22Rv1 (cell line): Measurements from ENCODE around the gene RRP12.

Experiments
- ZFX ChIP-seq: fragments of 450-650 bp; IDR thresholded peaks from 2 replicates; pipeline ENCODE4 v1.6.1; 2017; ENCODE audit warnings: antibody characterized with exemption, borderline replicate concordance
- TF ChIP-seq, protein P1 (sequence below): fragments of 450-650 bp; IDR thresholded peaks from 2 replicates; pipeline ENCODE4 v1.5.1; 2017; ENCODE audit warnings: mild to moderate bottlenecking

DNA sequence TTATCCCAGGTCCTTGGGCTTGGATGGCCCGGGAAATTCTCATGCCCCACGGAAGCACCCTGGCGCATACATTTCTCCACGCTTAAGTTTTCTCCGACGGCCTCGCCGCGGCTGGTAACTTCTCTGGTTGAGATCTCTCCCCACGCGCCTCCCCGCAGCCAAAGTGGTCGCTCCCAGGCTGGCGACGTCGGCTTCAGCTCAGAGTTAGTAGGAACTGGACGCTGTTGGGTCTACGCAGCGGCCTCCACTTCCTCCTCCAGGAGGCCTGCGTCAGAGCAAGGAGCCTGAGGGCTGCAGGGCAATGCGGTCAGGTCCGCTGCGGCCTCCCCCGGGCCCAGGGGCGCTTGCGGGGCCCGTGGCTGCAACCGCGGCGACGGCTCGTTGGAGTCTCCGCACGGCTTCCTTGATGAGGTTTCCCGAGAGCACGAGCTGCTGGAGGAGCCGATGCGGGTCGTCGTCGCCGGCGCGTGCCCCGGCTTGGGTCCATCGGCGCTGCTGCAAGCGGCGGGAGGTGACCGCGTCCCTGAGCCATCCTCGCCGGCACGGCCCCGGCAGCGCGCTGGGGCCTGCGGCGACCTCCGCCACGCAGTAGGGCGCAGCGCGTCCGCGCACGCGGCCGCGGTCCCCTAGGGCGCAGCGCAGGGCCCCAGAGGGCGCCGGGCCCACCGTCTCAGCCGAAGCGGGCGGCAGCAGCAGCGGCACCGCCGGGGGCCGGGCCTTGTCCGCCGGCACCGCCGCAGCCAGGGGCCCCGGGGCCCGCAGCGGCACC, 67.4 kb downstream of the RRP12 start:
- TF ChIP-seq, protein P1, sequence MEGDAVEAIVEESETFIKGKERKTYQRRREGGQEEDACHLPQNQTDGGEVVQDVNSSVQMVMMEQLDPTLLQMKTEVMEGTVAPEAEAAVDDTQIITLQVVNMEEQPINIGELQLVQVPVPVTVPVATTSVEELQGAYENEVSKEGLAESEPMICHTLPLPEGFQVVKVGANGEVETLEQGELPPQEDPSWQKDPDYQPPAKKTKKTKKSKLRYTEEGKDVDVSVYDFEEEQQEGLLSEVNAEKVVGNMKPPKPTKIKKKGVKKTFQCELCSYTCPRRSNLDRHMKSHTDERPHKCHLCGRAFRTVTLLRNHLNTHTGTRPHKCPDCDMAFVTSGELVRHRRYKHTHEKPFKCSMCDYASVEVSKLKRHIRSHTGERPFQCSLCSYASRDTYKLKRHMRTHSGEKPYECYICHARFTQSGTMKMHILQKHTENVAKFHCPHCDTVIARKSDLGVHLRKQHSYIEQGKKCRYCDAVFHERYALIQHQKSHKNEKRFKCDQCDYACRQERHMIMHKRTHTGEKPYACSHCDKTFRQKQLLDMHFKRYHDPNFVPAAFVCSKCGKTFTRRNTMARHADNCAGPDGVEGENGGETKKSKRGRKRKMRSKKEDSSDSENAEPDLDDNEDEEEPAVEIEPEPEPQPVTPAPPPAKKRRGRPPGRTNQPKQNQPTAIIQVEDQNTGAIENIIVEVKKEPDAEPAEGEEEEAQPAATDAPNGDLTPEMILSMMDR: no peak
- no peak for TF ChIP-seq ZFX
